ENCODE results near the gene LILRA5. TPM values are rescaled to one million over a fixed set of nuclear protein-coding genes. Genes with fewer than 3 reads are reported as not detected.
"Not testable (repeated sequence)": the region's sequence is repeated elsewhere in the genome, so short reads cannot be mapped to it uniquely, and the experiment has no call there.

The LILRA5 gene
- total and polyA plus RNA-seq, 10 of the 15 experiments (the other 5 are each of a cell fraction or from before 2014, with no cell fraction given) = 0.05 to 1.2 (median 0.36) TPM; not detected in 4

DNA sequence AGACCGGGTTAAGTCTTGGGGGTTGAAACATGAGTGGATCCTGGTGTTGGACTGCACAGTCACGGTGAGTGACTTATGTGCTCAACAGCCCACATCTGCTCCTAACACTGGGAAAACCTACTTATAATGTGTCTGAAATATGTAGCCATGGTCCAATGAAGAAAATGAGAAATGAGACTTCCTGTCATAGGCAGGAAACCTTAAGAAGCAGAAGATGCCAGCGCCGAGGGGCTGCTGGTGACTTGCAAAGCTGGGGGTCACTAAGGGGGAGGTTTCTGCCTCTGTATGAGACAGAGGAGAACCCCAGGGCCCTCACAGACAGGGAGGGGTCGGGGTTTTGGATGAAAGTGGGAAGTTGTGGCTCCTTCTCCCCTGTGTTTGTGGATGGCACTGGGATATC is 40.8 kb downstream of the LILRA5 start:
- H3K36me3 ChIP-seq (ENCODE audit: control insufficient read depth in 2 of 2, insufficient read depth in 2 of 2, low read length in 1 of 2); CTCF ChIA-PET; H3K27me3 ChIP-seq (replicated peaks in 1 of 2; ENCODE audit: control insufficient read depth in 2 of 2, insufficient read depth in 2 of 2, low read length in 1 of 2); H3K27ac ChIP-seq (ENCODE audit: control insufficient read depth, insufficient read depth); H3K4me3 ChIP-seq; H2AFZ ChIP-seq (ENCODE audit: control insufficient read depth, low read depth, low read length); RAD21 ChIA-PET (ENCODE audit: unreplicated experiment); DNase-seq (ENCODE audit: low read depth, low spot score); H4K20me1 ChIP-seq (ENCODE audit: control insufficient read depth, insufficient read depth); POLR2A ChIA-PET; SMC1A ChIA-PET (ENCODE audit: uncharacterized antibody, unreplicated experiment); in situ Hi-C loops (cut with MboI); FAIRE-seq; H3K4me2 ChIP-seq (ENCODE audit: control insufficient read depth, insufficient read depth); intact Hi-C loops (cut with micrococcal nuclease; ENCODE audit: unreplicated experiment); H3K9me3 ChIP-seq (replicated peaks; ENCODE audit: control insufficient read depth, insufficient read depth, low read length); ATAC-seq; H3K79me2 ChIP-seq (ENCODE audit: control insufficient read depth, insufficient read depth, low read length); BruUV-seq (replicated peaks); H3K4me1 ChIP-seq (ENCODE audit: control insufficient read depth, insufficient read depth, low read length); H3K9ac ChIP-seq (ENCODE audit: control insufficient read depth, insufficient read depth, low read length): not testable (repeated sequence)
- WGBS (ENCODE audit: insufficient coverage, insufficient replicate concordance, low lambda C conversion rate, missing lambda C conversion rate) = 5% methylated on average over 5 of the region's 5 CpGs

- DNase-seq (ENCODE audit: low read depth, low spot score); H4K20me1 ChIP-seq (ENCODE audit: control insufficient read depth, insufficient read depth); SMC1A ChIA-PET (ENCODE audit: uncharacterized antibody, unreplicated experiment); in situ Hi-C loops (cut with MboI); H3K27me3 ChIP-seq (replicated peaks in 1 of 2; ENCODE audit: control insufficient read depth in 2 of 2, insufficient read depth in 2 of 2, low read length in 1 of 2); H3K4me1 ChIP-seq (ENCODE audit: control insufficient read depth, insufficient read depth, low read length); RAD21 ChIA-PET (ENCODE audit: unreplicated experiment); H3K4me2 ChIP-seq (ENCODE audit: control insufficient read depth, insufficient read depth); H3K9ac ChIP-seq (ENCODE audit: control insufficient read depth, insufficient read depth, low read length); FAIRE-seq; BruUV-seq (replicated peaks); H3K9me3 ChIP-seq (replicated peaks; ENCODE audit: control insufficient read depth, insufficient read depth, low read length); H3K4me3 ChIP-seq; H3K79me2 ChIP-seq (ENCODE audit: control insufficient read depth, insufficient read depth, low read length); CTCF ChIA-PET; H3K27ac ChIP-seq (ENCODE audit: control insufficient read depth, insufficient read depth); H3K36me3 ChIP-seq (ENCODE audit: control insufficient read depth in 2 of 2, insufficient read depth in 2 of 2, low read length in 1 of 2); intact Hi-C loops (cut with micrococcal nuclease; ENCODE audit: unreplicated experiment); H2AFZ ChIP-seq (ENCODE audit: control insufficient read depth, low read depth, low read length); ATAC-seq; POLR2A ChIA-PET: not testable (repeated sequence)
- 13% methylated on average over 4 of the region's 4 CpGs for WGBS (ENCODE audit: insufficient coverage, insufficient replicate concordance, low lambda C conversion rate, missing lambda C conversion rate)
These were observed 41.4 kb downstream of the LILRA5 start for GRCh38 chr19:54271587-54271986.
